Measurements from ENCODE around the gene TSHZ1.

DNA sequence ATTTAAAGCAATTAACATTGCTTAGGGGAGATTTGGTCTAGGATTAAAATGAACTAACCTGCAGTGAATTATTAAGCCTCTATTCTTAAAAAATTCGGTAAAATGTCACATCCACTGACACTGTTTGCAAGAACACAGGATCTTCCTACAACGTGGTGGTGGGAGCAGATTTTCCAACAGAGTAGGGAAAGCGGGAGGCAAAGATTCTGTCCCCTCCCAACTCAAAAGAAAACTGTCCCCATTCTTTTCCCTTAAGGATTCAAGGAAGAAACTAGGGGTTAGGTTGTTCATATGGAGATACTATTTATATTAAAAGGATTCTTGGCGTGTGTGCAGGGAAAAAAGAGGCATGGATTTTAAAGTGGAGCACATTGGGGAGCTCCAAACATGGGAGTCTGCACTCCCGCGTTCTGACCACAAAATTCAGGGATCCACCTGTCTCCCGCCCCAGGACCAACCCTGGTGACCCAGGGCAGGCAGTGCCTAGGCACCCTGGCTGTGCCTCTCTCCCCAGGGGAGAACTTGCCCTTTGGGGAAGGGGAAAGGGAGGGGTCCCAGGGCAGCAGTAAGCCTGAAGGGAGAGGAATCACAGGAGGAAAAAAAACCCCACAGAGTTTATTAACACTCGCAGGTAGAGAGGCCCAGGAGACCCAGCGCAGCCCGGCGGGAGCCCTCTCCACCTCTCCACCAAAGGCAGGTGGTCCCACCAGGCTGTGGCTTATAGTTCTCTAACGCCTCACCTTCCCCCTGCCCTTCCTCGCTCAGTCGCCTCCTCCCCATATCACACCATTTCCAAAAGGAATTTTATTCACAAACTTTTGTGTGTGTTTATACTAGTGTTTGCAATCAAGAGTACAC lies 3.9 kb upstream of the TSHZ1 start:
- TF ChIP-seq CREB1 (CRISPR knock-in tag; IDR thresholded peaks at IDR 0.05; ENCODE audit: low read depth) (no peak), EZH2phosphoT487 (IDR thresholded peaks at IDR 0.05; ENCODE audit: unreplicated experiment) (no peak), EZH2 (IDR thresholded peaks at IDR 0.05; ENCODE audit: low read depth, unreplicated experiment) (no peak), JUNB (IDR thresholded peaks at IDR 0.05; ENCODE audit: unreplicated experiment) (no peak), POLR2AphosphoS5 (IDR thresholded peaks at IDR 0.05; ENCODE audit: low read depth) (no peak)
- TF ChIP-seq, protein P1, sequence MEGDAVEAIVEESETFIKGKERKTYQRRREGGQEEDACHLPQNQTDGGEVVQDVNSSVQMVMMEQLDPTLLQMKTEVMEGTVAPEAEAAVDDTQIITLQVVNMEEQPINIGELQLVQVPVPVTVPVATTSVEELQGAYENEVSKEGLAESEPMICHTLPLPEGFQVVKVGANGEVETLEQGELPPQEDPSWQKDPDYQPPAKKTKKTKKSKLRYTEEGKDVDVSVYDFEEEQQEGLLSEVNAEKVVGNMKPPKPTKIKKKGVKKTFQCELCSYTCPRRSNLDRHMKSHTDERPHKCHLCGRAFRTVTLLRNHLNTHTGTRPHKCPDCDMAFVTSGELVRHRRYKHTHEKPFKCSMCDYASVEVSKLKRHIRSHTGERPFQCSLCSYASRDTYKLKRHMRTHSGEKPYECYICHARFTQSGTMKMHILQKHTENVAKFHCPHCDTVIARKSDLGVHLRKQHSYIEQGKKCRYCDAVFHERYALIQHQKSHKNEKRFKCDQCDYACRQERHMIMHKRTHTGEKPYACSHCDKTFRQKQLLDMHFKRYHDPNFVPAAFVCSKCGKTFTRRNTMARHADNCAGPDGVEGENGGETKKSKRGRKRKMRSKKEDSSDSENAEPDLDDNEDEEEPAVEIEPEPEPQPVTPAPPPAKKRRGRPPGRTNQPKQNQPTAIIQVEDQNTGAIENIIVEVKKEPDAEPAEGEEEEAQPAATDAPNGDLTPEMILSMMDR (conservative IDR thresholded peaks at IDR 0.05; ENCODE audit: low read depth in 2 of 2): no peak
- TF ChIP-seq, protein P2, sequence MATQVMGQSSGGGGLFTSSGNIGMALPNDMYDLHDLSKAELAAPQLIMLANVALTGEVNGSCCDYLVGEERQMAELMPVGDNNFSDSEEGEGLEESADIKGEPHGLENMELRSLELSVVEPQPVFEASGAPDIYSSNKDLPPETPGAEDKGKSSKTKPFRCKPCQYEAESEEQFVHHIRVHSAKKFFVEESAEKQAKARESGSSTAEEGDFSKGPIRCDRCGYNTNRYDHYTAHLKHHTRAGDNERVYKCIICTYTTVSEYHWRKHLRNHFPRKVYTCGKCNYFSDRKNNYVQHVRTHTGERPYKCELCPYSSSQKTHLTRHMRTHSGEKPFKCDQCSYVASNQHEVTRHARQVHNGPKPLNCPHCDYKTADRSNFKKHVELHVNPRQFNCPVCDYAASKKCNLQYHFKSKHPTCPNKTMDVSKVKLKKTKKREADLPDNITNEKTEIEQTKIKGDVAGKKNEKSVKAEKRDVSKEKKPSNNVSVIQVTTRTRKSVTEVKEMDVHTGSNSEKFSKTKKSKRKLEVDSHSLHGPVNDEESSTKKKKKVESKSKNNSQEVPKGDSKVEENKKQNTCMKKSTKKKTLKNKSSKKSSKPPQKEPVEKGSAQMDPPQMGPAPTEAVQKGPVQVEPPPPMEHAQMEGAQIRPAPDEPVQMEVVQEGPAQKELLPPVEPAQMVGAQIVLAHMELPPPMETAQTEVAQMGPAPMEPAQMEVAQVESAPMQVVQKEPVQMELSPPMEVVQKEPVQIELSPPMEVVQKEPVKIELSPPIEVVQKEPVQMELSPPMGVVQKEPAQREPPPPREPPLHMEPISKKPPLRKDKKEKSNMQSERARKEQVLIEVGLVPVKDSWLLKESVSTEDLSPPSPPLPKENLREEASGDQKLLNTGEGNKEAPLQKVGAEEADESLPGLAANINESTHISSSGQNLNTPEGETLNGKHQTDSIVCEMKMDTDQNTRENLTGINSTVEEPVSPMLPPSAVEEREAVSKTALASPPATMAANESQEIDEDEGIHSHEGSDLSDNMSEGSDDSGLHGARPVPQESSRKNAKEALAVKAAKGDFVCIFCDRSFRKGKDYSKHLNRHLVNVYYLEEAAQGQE (IDR thresholded peaks at IDR 0.05; ENCODE audit: unreplicated experiment): no peak

All from GM23338 (cell line).